Brain microvascular endothelial cell (primary cell): ENCODE results near the gene THADA.
"Not testable (repeated sequence)": the region's sequence is repeated elsewhere in the genome, so short reads cannot be mapped to it uniquely, and the experiment has no call there.

Experiments used
- DNase-seq: peaks from one replicate; pipeline ENCODE4 v3.0.0-alpha.2; 2020
- H3K27ac ChIP-seq: fragments of 250-450 bp; sonication (Bioruptor Pico); 2 replicates; pipeline ENCODE4 v1.5.1; 2020; ENCODE audit warnings: mild to moderate bottlenecking, moderate library complexity
- H3K27me3 ChIP-seq: fragments of 250-450 bp; sonication (Bioruptor Pico); replicated peaks from 2 replicates; pipeline ENCODE4 v1.5.1; 2020; ENCODE audit warnings: mild to moderate bottlenecking
- H3K36me3 ChIP-seq: fragments of 250-450 bp; sonication (Bioruptor Pico); replicated peaks from 2 replicates; pipeline ENCODE4 v1.5.1; 2020; ENCODE audit warnings: mild to moderate bottlenecking
- H3K4me3 ChIP-seq: 2 replicates; pipeline ENCODE4 v1.5.1; 2011; ENCODE audit warnings: low read depth, mild to moderate bottlenecking, control low read depth, low read length, moderate library complexity
- in situ Hi-C: cut with HindIII; loops from 2 replicates; pipeline ENCODE4 v1.10.0; 2017; ENCODE audit warnings: low sequenced_read_pairs, low pct_ligation_motif_present
- TF ChIP-seq, protein P1 (sequence below): IDR thresholded peaks from 2 replicates; pipeline ENCODE4 v1.5.1; 2011; ENCODE audit warnings: low read depth, mild to moderate bottlenecking, moderate library complexity, low read length, control low read depth, inconsistent platforms; ENCODE audit errors: missing control alignments

THADA gene

DNA sequence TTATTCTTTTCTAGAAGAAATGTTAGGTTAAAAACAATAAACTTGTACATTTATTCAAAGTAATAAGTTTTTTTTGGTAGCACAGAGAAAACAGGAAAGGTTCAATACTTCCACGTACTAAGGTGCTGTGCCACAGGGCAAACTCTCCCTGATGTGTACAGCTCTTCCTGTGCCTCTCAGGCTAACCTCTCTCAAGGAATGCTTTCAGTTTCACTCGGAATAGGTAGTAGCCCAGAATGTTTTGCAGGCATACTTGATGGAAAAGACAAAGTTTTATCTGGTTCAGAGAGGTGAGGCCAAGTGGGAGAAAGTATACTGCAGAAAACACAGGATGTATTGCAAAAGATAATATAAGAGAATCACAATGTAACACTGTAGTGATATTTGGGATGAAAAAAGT is 198.4 kb downstream of the THADA start:
- TF ChIP-seq, protein P1, sequence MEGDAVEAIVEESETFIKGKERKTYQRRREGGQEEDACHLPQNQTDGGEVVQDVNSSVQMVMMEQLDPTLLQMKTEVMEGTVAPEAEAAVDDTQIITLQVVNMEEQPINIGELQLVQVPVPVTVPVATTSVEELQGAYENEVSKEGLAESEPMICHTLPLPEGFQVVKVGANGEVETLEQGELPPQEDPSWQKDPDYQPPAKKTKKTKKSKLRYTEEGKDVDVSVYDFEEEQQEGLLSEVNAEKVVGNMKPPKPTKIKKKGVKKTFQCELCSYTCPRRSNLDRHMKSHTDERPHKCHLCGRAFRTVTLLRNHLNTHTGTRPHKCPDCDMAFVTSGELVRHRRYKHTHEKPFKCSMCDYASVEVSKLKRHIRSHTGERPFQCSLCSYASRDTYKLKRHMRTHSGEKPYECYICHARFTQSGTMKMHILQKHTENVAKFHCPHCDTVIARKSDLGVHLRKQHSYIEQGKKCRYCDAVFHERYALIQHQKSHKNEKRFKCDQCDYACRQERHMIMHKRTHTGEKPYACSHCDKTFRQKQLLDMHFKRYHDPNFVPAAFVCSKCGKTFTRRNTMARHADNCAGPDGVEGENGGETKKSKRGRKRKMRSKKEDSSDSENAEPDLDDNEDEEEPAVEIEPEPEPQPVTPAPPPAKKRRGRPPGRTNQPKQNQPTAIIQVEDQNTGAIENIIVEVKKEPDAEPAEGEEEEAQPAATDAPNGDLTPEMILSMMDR, result no peak
- no peaks in the 10 kb centered on the region for H3K36me3 ChIP-seq
- in situ Hi-C loops, result no loop called here
- no peak for DNase-seq
- no peak overlapping the region for H3K4me3 ChIP-seq
- no peaks in the 10 kb centered on the region for H3K27me3 ChIP-seq
- H3K27ac ChIP-seq, result no peak overlapping the region

DNA sequence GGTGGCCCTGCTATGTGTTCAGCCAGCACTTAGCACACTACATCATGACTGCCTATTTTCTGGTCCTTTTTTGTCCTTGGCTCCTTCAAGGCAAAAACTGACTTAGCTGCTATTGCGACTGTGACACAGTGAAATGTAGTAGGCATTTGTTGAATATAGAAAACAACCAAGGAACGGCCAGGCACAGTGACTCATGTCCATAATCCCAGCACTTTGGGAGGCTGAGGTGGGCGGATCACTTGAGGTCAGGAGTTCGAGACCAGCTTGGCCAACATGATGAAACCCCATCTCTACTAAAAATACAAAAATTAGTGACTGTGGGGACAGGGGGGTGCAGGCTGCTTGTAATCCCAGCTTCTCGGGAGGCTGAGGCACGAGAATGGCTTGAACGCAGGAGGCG is 199.5 kb downstream of the THADA start:
- in situ Hi-C loops, H3K27me3 ChIP-seq, H3K4me3 ChIP-seq, H3K27ac ChIP-seq, H3K36me3 ChIP-seq: not testable (repeated sequence)
- DNase-seq, result peak; percentile 23

DNA sequence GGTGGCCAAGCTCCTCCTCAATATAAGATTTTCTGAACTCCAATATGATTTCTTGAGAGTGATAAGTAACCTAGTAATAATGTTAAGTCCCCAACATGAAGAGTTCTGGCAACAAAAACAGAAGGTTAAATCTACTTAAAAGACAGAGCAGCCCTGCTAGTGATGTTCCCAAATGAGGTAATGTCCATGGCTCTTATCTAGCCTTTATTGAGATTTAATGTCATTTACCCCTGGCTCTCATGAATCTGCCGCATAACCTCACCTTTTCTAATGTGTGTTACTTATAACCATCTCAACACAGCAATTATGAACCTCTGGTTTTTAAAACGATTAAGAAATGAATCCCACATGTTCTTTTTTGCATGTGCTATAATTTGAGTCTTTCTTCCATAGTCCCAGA is 201.9 kb downstream of the THADA start:
- no peaks in the 10 kb centered on the region for H3K27me3 ChIP-seq
- no peak overlapping the region for H3K27ac ChIP-seq
- TF ChIP-seq, protein P1, result no peak
- no peak overlapping the region for H3K4me3 ChIP-seq
- no peaks in the 10 kb centered on the region for H3K36me3 ChIP-seq
- no peak for DNase-seq
- in situ Hi-C loops, result no loop called here

DNA sequence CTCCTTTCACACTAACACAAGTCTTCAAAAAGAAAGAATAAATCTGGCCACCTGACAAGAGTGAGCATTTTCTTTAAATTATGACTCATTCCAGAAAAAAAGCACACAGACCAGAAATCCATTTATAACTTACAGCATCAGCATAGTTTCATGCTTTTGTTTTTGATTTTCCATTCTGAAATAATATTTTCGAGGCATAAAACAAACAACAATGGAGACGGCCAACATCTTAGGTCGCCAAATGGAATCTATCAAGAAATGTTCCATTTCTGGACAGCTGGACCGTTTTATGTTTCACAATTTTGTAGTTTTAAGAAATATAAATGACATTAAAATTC is 204.0 kb downstream of the THADA start:
- TF ChIP-seq, protein P1, result no peak
- no peak overlapping the region for H3K4me3 ChIP-seq
- H3K27ac ChIP-seq, result no peak overlapping the region
- no peaks in the 10 kb centered on the region for H3K27me3 ChIP-seq
- no peak for DNase-seq
- H3K36me3 ChIP-seq, result no peaks in the 10 kb centered on the region
- in situ Hi-C loops, result no loop called here

DNA sequence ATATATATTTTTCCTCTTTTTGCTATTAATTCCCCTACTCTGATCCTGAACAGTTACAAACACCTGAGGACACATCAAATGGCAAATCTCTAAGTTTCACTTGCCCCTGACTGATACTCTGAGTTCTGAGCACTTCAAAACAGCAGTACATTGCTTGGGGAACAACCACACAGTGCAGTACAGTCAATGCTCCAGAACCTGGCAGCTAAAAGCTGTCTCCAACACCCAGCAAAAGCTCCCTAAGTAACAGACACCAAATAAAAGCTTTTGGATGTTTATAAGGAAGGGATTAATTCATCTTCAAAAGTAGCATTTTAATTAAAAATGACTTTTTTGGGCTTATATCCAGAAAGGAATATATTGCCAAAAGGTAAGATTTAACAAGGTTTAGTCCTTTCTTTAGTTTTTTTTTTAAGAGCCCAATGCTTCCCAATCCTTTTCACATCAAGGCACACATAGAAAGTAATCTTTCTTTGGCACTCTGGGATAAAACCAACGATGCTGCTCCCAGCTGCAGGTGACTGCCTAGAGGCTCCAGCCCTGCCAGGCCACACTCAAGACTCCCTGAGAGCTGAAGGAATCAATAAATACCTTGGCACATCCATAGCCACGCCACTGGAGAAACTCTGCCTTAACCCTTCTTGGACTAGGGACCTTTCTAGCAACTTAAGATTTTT is 204.5 kb downstream of the THADA start:
- no peak for DNase-seq
- TF ChIP-seq, protein P1, result no peak
- Histone ChIP-seq H3K27me3 (no peaks in the 10 kb centered on the region), H3K4me3 (no peak overlapping the region), H3K27ac (no peak overlapping the region), H3K36me3 (no peaks in the 10 kb centered on the region)
- in situ Hi-C loops, result no loop called here

DNA sequence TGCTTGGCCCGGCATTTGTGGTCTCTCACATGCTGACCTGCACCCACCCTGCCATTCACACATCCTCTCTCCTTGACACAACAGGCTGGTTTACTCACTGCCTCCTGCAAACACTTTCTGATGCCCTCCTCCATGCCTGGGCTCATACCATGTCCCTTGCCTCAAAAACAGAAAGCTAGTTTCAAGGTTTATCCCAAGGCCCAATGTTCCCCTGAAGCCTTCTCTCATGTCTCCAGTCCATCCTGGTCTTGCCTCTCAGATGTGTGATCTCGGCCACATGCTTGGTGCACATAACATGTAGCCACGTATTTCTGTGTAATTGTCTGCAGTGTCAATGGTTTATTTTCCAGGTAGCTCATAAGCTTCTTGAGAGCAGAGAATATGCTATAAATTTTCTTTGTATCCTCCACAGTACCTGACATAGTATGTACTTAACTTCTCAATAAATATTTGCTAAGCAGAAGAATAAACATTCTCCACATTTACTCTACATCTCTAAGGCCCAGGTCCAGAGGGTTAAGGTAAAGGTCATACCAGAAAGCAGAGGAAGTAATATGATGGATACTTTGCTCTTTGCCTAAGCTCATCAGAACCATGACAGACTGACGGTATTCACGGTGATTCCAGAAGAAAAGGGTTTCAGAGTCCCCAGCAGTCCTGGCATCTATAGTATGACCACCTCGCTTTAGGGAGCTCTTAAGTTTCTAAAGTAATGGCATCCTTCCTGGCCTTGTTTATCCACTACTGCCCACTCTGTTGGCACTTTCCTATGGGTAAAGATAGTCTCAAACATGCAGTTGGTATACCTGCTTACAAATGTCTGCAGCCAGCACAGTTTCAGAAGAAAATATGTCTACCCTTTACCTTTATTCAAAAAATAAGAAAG is 206.0 kb downstream of the THADA start:
- TF ChIP-seq, protein P1, result no peak
- Histone ChIP-seq H3K4me3 (no peak overlapping the region), H3K36me3 (no peaks in the 10 kb centered on the region), H3K27ac (no peak overlapping the region), H3K27me3 (no peaks in the 10 kb centered on the region)
- DNase-seq, result no peak
- in situ Hi-C loops, result no loop called here
